NCI-H128 (cell line): Measurements from ENCODE around the gene ADGRL1.
"Not testable (repeated sequence)": the region's sequence is repeated elsewhere in the genome, so short reads cannot be mapped to it uniquely, and the experiment has no call there.

Experiments used
- DNase-seq: peaks from one replicate; lab custom pipeline; 2025; ENCODE audit not compliant: unreplicated experiment; lab: John Stamatoyannopoulos, UW

ADGRL1 gene

DNA sequence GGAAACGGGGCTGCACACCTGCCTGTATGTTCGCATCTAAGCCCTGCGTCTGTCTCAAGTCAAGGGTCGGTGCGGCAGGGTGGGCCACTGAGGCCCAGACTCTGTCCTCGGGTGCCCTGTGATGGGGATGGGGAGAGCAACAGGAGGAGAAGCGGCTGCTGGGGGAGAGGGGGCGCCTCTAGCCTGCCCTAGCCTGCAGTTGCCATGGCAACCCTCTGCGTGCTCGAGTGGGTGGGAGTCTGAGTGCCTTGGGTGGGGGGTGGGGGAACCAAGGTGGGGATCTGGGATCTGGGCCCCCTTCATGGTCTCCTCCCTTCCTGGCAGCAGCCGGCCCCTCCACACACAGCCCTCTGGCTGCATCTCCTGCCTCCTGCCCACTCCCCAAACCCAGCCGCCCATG is 10.8 kb downstream of the ADGRL1 start:
- DNase-seq: not testable (repeated sequence)

DNA sequence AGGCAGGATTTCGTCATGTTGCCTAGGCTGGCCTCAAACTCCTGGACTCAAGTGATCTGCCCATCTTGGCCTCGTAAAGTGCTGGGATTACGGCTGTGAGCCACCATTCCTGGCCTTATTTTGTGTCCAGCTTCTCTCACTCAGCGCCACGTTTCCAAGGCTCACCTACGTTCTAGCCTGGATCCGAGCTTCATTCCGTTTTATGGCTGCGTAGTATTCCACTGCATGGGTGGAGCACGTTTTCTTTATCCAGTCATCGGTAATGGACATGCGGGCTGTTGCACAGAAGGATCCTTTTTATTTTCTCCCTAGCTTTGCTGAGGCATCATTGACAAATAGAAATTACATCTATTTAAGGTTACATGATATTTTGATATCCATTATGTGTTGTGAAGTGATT is 16.6 kb downstream of the ADGRL1 start:
- DNase-seq: no peak

- DNase-seq: not testable (repeated sequence)
Measured at GRCh38 chr19:14188086-14188485, 17.9 kb downstream of the ADGRL1 start.

DNA sequence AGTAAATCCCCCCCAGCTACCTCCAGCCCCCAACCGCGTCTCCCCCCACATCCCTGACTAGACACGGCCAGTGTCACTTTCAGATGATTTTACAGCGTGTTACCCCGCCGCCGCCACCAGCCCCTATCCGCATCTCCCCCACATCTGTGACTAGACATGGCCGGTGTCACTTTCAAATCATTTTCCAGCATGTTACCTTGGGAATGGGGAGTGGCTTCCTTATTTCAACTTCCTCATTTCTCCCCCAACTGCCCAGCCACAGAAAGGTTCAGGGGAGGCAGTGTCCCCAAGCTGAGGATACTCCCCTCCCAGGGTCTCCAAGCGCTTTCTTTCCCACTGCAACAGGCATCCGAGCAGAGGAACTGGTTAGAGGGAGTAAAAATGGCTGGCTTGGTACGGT is 18.4 kb downstream of the ADGRL1 start:
- no peak for DNase-seq

- DNase-seq: not testable (repeated sequence)
Measured at GRCh38 chr19:14186684-14187083, 19.3 kb downstream of the ADGRL1 start.

DNA sequence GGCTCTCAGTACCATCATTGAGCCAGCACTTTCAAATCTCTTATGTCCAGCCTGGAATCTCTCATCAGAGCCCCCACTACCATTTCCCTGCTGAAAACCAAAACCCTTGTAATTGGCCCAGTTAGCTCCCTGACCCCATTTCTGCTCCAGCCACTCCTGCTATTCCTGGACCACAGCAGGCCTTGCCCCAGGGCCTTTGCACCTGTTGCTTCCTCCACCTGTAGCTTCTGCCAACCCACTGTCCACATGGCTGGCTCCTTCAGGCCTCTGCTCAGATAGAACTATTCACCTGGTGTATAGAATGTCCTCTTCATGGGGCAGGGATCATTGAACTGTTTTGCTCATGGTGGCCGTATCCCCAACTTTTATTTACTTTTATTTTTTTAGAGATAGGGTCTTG is 20.3 kb downstream of the ADGRL1 start:
- not testable (repeated sequence) for DNase-seq

DNA sequence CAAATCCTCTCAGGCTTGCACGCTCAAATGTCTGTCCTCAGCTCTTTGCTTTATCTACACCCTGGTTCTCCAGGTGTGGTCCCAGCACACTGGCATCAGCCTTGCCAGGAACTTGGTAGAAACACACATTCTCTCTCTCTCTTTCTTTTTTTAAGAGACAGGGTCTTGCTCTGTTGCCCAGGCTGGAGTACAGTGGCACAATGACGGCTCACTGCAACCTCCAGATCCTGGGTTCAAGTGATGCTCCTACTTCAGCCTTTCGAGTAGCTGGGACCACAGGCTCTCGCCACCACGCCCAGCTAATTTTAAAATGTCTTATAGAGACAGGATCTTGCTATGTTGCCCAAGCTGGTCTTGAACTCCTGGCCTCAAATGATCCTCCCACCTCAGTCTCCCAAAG is 20.8 kb downstream of the ADGRL1 start:
- DNase-seq: no peak

DNA sequence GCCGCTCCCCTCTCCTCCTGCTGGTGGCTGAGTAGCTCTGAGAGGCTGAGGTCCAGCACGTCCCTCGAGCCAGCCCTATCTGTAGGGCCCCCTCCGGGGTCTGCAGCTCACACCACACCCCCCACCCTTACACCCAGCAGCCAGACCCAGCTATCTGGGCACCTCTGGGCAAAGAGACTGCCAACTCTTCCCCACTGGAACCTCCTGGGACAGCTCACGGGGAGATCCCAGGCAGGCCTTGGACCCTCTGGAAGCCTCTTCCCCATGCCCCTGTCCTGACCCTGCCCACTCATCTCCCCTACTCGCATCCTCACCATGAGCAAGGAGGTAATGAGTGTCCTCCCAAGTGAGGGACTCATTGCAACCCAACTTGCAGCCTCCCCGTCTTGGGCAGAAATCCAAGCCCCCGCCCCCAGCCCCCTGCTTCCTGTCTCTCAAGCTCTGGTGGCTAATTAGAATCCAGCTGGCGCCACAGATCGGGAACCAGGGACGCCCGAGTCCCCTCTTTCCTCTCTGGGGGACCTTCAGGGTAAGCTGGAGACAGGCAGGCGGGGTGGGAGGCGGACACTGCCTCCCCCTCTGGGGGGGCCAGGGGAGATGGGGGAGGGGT is 22.1 kb downstream of the ADGRL1 start:
- DNase-seq: no peak

GRCh38 chr19:14182476-14182875 is 23.5 kb downstream of the ADGRL1 start:
- no peak for DNase-seq

DNA sequence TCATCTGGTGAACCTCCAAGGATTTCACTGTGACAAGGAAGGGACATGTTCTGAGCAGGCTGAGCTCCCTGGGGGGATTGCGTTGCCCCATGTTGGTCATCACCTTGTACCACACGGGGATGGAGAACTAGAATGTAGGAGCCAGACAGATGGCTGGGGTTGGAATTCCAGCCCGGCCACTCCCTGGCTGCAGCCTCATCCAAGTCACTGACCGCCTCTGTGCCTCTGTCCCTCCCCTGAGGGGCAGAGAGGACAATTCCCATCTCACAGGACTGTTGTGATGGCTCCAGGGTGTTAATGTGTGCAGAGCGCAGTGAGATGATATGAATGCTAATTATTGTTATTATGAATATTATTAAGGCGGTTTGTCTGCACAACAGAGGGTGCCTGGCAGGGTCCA is 24.1 kb downstream of the ADGRL1 start:
- no peak for DNase-seq

- not testable (repeated sequence) for DNase-seq
Measured at GRCh38 chr19:14181199-14181598, 24.8 kb downstream of the ADGRL1 start.

DNA sequence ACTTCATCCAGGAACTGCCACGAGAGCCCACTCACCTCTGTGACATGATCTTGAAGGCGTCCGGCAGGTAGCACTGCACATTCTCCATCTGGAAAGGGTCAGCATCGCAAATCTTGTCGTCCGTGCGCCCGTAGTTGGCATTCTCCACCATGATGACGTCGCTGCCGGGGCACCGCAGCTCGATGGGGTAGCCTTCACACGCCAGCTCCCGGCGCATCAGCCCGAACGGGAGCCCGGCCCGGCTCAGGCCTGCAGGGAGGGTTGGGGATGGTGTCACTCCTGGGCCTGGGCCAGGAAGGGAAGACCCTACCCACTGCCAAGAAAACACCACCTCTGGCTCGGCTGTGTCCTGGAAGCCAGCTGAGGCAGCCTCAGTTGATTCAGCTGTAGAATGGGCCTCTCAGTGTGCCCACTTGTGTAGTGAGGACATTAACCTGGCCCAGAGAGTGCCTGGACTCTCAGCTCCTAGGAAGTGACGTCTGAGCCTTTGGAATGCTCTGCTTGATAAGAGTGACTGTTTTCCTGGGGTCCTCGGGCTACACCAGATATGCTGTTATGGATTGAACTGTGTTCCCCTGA is 28.4 kb downstream of the ADGRL1 start:
- no peak for DNase-seq

GRCh38 chr19:14175351-14175792 is 30.6 kb downstream of the ADGRL1 start:
- DNase-seq: no peak

DNA sequence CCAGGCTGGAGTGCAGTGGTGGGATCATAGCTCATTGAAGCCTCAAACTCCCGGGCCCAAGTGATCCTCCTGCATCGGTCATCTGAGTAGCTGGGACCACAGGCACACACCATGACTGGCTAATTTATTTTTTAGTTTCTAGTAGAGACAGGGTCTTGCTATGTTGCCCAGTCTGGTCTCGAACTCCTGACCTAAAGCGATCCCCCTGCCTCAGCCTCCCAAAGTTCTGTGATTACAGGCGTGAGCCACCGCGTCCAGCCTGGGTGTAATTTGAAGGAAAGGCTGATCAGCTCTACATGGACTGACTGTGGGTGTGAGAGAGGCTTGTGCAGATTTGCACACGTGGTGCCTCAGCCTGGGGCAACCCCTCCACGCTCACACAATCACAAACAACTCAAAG is 31.1 kb downstream of the ADGRL1 start:
- no peak for DNase-seq

GRCh38 chr19:14168993-14169392 is 37.0 kb downstream of the ADGRL1 start:
- no peak for DNase-seq

DNA sequence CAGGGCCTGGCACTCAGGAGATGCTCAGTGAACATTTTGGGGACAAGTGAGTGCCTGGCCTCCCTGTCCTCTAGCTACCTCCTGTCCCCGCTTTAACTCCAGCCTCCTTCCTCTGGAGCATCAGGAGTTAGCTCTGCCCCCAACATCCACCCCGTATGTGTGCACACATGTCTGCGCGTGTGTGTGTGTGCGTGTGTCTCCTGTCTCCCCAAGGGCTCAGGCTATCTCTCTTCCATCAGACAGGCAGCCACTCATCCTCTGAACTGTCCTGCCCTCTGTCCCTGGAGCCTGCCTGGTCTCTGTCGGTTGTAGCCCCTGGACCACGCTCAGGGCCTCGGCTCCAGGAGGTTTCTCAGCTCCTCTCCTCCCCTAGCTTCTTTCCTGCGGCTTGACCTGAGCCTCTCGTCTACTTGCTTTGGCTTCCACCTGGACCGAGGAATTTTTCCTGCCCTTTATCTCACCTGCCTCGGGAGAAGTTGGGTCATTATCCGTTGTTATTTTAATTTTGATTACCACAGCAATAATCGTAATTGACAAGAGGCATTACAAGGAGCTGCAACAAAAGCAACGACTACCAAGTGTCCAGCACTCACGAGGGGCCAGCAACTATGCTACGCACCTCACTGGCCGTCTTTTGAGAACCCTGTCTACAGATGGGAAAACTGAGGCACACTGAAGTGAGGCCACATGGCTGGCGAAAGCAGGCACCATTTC is 37.6 kb downstream of the ADGRL1 start:
- no peak for DNase-seq

DNA sequence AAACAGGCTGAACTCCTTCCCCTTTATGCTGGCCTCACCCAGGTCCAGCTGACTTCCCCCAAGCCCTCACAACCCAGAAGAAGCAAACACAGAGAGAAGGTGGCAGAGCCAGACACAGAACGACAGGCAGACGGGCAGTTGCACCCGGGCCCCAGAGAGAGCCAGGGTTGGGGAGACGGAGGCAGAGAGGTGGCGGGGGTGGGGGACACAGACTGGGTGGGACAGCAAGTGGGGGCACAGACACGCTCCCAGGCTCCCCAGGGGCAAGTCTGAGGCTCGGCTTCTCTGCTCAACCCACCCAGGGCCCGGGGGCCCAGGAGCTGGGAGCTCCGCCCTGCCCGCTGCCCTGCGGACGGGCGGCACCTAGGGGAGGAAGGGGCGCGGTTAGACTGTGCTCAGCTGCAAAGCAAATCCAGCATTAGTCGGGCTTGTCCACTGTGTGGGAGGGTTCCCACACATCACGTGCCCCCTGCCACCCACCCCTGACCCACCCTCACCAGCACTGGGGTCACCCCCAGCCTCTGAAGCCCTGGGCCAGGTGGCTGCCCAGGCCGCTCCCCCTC is 38.3 kb downstream of the ADGRL1 start:
- no peak for DNase-seq

DNA sequence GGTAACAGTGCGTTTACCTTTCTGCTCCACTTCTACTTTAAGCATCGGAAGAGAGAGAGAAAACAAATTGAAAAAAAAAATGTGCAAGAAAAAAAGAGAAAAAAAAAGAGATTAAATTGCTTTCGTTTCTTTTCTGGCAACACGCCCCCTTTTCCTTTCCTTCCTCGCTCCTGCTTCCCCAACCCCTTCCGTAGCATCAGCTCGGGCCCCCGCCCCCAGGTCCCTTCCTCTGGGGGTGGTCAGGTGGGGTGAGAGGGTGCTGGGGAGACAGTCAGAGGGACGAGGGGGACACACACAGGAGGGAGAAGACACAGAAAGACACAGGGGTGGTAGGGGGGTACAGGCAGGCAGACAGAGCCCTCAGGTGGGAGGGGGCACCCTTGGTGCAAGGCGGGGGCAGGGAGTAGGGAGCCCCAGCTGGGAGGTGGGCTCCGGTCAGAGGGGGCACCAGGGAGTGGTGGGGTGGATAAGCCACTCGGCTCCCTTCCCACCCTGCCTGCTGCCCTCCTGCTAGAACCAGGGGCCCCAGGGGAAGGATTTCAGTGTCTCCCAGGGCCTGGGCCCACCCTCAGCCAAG is 38.9 kb downstream of the ADGRL1 start:
- no peak for DNase-seq

GRCh38 chr19:14165990-14166830 is 39.8 kb downstream of the ADGRL1 start:
- no peak for DNase-seq

- DNase-seq: no peak
Measured at GRCh38 chr19:14164724-14165493, 41.1 kb downstream of the ADGRL1 start.
